Measurements from ENCODE around the gene MMP27.

Gene MMP27

DNA sequence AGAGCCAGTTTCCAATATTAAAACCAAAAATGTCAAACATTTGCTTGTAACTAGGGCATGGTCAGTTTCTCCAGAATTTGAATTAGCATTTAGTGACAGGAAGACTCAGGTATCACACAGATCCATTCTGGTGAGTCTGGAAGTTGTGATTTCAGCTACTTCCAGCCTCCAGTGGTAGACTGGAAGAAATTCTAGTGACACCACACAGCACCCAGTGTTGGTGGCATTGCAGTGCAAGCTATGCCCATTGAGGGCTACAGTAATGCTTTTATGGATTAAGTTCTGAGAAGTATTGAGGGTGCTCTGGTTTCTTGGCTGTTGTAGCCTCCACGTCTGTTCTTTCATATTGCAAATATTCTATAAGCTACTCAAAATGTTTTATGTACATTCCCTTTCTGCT lies 49.0 kb downstream of the MMP27 start:
- Histone ChIP-seq H3K27ac (no peak overlapping the region), H3K4me1 (ENCODE audit: control insufficient read depth in 1 of 2, insufficient read depth in 1 of 2, low read depth in 1 of 2, low read length in 1 of 2) (no peaks in the 10 kb centered on the region)

DNA sequence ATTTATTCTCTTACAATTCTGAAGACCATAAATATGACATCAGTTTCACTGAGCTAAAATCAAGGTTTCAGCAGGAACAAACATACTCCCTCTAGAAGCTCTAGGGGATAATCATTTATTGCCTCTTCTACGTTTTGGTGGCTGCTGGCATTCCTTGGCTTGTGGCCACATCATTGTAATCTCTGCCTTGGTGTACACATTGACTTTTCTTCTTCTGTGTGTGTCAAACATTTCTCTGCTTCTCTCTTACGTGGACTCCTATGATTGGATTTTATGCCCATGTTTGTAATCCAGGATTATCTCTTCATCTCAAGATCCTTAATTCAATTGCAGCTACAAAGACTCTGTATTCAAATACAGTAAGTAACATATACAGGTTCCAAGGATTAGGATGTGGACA lies 50.0 kb downstream of the MMP27 start:
- H3K4me1 ChIP-seq (ENCODE audit: control insufficient read depth in 1 of 2, insufficient read depth in 1 of 2, low read depth in 1 of 2, low read length in 1 of 2): no peaks in the 10 kb centered on the region

More for the DNA sequence above, 49.0 kb downstream of the MMP27 start:
- Histone ChIP-seq H3K36me3 (no peaks in the 10 kb centered on the region), H3K4me3 (ENCODE audit: low read depth in 1 of 2, low read length in 1 of 2) (no peak overlapping the region), H3K27me3 (peaks cover 28% of the 10 kb centered on the region), H3K9me3 (no peaks in the 10 kb centered on the region)
- TF ChIP-seq, protein P1, sequence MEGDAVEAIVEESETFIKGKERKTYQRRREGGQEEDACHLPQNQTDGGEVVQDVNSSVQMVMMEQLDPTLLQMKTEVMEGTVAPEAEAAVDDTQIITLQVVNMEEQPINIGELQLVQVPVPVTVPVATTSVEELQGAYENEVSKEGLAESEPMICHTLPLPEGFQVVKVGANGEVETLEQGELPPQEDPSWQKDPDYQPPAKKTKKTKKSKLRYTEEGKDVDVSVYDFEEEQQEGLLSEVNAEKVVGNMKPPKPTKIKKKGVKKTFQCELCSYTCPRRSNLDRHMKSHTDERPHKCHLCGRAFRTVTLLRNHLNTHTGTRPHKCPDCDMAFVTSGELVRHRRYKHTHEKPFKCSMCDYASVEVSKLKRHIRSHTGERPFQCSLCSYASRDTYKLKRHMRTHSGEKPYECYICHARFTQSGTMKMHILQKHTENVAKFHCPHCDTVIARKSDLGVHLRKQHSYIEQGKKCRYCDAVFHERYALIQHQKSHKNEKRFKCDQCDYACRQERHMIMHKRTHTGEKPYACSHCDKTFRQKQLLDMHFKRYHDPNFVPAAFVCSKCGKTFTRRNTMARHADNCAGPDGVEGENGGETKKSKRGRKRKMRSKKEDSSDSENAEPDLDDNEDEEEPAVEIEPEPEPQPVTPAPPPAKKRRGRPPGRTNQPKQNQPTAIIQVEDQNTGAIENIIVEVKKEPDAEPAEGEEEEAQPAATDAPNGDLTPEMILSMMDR (IDR thresholded peaks at IDR 0.05): no peak

DNA sequence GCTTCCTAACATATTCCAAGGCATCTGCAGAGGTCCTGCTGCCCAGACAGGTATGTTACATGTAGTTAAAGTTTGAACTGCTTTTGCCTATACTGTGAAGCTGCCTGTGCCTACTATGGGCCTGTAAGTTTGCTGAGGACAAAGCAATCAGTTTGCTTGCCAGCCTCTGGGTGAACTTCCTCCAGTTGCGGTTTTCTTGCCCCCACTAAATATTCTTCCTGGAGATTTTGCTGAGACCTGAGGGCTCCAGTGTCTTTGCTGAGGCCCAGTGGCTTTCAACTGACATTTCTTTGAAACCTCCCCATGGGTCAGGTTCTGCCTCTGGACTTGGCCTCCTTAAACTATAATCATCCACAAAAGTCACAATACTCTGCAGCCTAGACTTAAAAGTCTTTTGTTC lies 50.8 kb downstream of the MMP27 start:
- no peak overlapping the region for H3K27ac ChIP-seq
- no peak overlapping the region for H3K4me3 ChIP-seq (ENCODE audit: low read depth in 1 of 2, low read length in 1 of 2)
- H3K36me3 ChIP-seq: no peaks in the 10 kb centered on the region
- TF ChIP-seq, protein P1 (IDR thresholded peaks at IDR 0.05): no peak
- no peaks in the 10 kb centered on the region for H3K9me3 ChIP-seq
- H3K4me1 ChIP-seq (ENCODE audit: control insufficient read depth in 1 of 2, insufficient read depth in 1 of 2, low read depth in 1 of 2, low read length in 1 of 2): no peaks in the 10 kb centered on the region
- H3K27me3 ChIP-seq: peaks cover 28% of the 10 kb centered on the region

More for the DNA sequence above, 50.0 kb downstream of the MMP27 start:
- Histone ChIP-seq H3K4me3 (ENCODE audit: low read depth in 1 of 2, low read length in 1 of 2) (no peak overlapping the region), H3K9me3 (no peaks in the 10 kb centered on the region), H3K36me3 (no peaks in the 10 kb centered on the region), H3K27ac (no peak overlapping the region), H3K27me3 (peaks cover 28% of the 10 kb centered on the region)
- TF ChIP-seq, protein P1 (IDR thresholded peaks at IDR 0.05): no peak

DNA sequence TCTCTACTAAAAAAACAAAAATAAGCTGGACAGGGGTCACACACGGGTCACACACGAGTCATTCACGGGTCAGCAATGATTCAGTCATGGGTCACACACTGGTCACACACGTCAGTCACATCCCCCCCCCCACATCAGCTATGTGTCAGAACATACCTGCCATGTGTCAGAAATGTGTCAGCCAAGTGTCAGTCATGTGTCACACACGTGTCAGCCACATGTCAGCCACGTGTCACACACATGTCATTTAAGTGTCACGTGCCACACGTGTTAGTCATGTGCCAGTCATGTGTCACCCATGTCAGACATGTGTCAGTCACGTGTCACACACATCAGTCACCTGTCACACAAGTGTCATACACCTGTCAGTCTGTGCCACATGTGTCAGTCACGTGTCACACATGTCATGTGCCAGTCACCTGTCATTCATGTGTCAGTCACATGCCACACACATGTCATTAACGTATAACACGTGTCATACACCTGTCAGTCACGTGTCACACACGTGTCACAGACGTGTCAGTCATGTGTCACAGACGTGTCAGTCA lies 51.8 kb downstream of the MMP27 start:
- Histone ChIP-seq H3K36me3 (no peaks in the 10 kb centered on the region), H3K27ac (no peak overlapping the region), H3K9me3 (no peaks in the 10 kb centered on the region), H3K27me3 (peaks cover 20% of the 10 kb centered on the region), H3K4me1 (ENCODE audit: control insufficient read depth in 1 of 2, insufficient read depth in 1 of 2, low read depth in 1 of 2, low read length in 1 of 2) (no peaks in the 10 kb centered on the region), H3K4me3 (ENCODE audit: low read depth in 1 of 2, low read length in 1 of 2) (no peak overlapping the region)
- TF ChIP-seq, protein P1 (IDR thresholded peaks at IDR 0.05): no peak

DNA sequence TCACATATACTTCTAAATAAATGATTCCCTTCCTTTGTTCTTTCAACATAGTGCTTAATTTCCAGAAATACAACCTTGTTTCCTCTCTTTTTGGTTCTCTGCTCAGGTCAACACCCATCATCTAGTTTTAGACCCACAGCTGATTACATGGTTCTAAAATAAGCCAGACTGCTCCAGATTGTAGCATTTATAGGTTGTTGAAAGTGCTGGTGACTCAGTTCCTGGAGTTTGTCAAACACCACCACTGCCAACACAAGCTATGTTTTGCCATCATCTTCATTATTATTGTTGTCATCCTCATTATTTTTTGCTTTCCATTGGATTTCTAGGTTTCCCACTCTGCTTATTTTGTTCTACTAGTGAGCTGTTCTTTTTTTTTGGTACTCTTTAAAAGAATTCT lies 58.1 kb downstream of the MMP27 start:
- Histone ChIP-seq H3K36me3 (no peaks in the 10 kb centered on the region), H3K27me3 (no peaks in the 10 kb centered on the region), H3K9me3 (no peaks in the 10 kb centered on the region), H3K4me1 (ENCODE audit: control insufficient read depth in 1 of 2, insufficient read depth in 1 of 2, low read depth in 1 of 2, low read length in 1 of 2) (no peaks in the 10 kb centered on the region), H3K4me3 (ENCODE audit: low read depth in 1 of 2, low read length in 1 of 2) (no peak overlapping the region), H3K27ac (no peak overlapping the region)
- TF ChIP-seq, protein P1 (IDR thresholded peaks at IDR 0.05): no peak

DNA sequence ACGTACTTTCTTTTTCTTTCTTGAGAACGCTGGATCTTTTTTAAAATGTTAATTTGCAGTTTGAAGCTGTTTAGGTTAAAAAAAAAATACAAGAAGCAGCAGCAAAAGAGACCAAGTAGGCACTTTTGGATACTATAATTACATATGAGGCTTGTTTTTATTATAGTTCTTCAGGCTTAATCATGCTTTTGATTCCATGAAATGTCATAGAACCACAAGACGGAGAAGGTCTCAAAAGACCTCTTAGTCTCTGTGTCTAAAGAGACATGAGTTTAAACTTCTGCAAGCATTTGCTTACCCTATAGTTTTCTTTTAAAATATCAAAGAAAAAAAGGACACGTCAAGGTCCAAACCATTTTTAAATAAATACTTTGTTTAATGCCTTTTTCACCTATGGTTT lies 61.6 kb downstream of the MMP27 start:
- no peaks in the 10 kb centered on the region for H3K27me3 ChIP-seq
- H3K4me3 ChIP-seq (ENCODE audit: low read depth in 1 of 2, low read length in 1 of 2): no peak overlapping the region
- H3K36me3 ChIP-seq: no peaks in the 10 kb centered on the region
- H3K9me3 ChIP-seq: no peaks in the 10 kb centered on the region
- H3K27ac ChIP-seq: no peak overlapping the region
- H3K4me1 ChIP-seq (ENCODE audit: control insufficient read depth in 1 of 2, insufficient read depth in 1 of 2, low read depth in 1 of 2, low read length in 1 of 2): no peaks in the 10 kb centered on the region
- TF ChIP-seq, protein P1 (IDR thresholded peaks at IDR 0.05): no peak

All from neutrophil (primary cell).